HepG2 (cell line): ENCODE measurements around the gene SLC12A1. TPM values are rescaled to one million over a fixed set of nuclear protein-coding genes. Genes with fewer than 3 reads are reported as not detected.

Experiments used
- BCL6 ChIP-seq: IDR thresholded peaks from 2 replicates; pipeline ENCODE4 v1.6.1; 2016; ENCODE audit warnings: missing genetic modification reagents, missing compliant biosample characterization
- EHMT2 ChIP-seq: fragments of 200-600 bp; sonication (generic); IDR thresholded peaks from 2 replicates; pipeline ENCODE4 v1.7.0; 2017; ENCODE audit warnings: antibody characterized with exemption, low read depth, low read length, borderline replicate concordance
- HOXA3 ChIP-seq: sonication (generic); formaldehyde crosslinking; IDR thresholded peaks from 2 replicates; pipeline ENCODE4 v1.5.0; 2020; ENCODE audit warnings: missing genetic modification reagents
- ISL2 ChIP-seq: sonication (generic); formaldehyde crosslinking; IDR thresholded peaks from 2 replicates; pipeline ENCODE4 v1.5.0; 2020; ENCODE audit warnings: missing genetic modification reagents
- KLF12 ChIP-seq: sonication (generic); formaldehyde crosslinking; IDR thresholded peaks from 2 replicates; pipeline ENCODE4 v1.4.0; 2020; ENCODE audit warnings: missing genetic modification reagents, borderline replicate concordance
- MEIS2 ChIP-seq: sonication (generic); formaldehyde crosslinking; IDR thresholded peaks from 2 replicates; pipeline ENCODE4 v1.9.0; 2021; ENCODE audit warnings: mild to moderate bottlenecking, missing genetic modification reagents
- NONO ChIP-seq, 2 experiments: fragments of 450-650 bp in 1 of 2; sonication (generic) in 1 of 2; formaldehyde crosslinking in 1 of 2; IDR thresholded peaks in 1 of 2; conservative IDR thresholded peaks in 1 of 2; 2 replicates each; pipeline versions ENCODE4 v1.6.1 to v1.8.0; 2017 to 2022; ENCODE audit warnings: mild to moderate bottlenecking in 1 of 2, missing genetic modification reagents in 1 of 2, moderate library complexity in 1 of 2
- SAP130 ChIP-seq: IDR thresholded peaks from 2 replicates; pipeline ENCODE4 v1.6.1; 2016; ENCODE audit warnings: low read depth
- SOX13 ChIP-seq, 3 experiments: fragments of 450-650 bp in 1 of 3; sonication (generic) in 1 of 3; formaldehyde crosslinking in 1 of 3; IDR thresholded peaks in 2 of 3; conservative IDR thresholded peaks in 1 of 3; 2 replicates each; pipeline versions ENCODE4 v1.5.0 to v1.6.1; 2016 to 2020; ENCODE audit warnings: antibody characterized with exemption in 1 of 3, mild to moderate bottlenecking in 1 of 3, missing compliant biosample characterization in 1 of 3, missing genetic modification reagents in 1 of 3, moderate library complexity in 1 of 3
- WIZ ChIP-seq: sonication (generic); formaldehyde crosslinking; IDR thresholded peaks from 2 replicates; pipeline ENCODE4 v1.5.1; 2020; ENCODE audit warnings: mild to moderate bottlenecking, missing genetic modification reagents
- ZBTB20 ChIP-seq: sonication (generic); formaldehyde crosslinking; IDR thresholded peaks from 2 replicates; pipeline ENCODE4 v1.8.1; 2023; ENCODE audit warnings: missing genetic modification reagents, low read depth, mild to moderate bottlenecking, borderline replicate concordance
- ZNF331 ChIP-seq: sonication (generic); formaldehyde crosslinking; IDR thresholded peaks from 2 replicates; pipeline ENCODE4 v1.4.0; 2020; ENCODE audit warnings: missing genetic modification reagents
- ZNF407 ChIP-seq: sonication (generic); formaldehyde crosslinking; IDR thresholded peaks from one replicate; pipeline ENCODE4 v1.5.1; 2020; ENCODE audit warnings: mild to moderate bottlenecking, missing genetic modification reagents; ENCODE audit errors: not compliant biosample characterization
- ZNF441 ChIP-seq: sonication (generic); formaldehyde crosslinking; IDR thresholded peaks from 2 replicates; pipeline ENCODE4 v1.7.0; 2021; ENCODE audit warnings: missing genetic modification reagents, borderline replicate concordance
- ZNF574 ChIP-seq: sonication (generic); formaldehyde crosslinking; IDR thresholded peaks from 2 replicates; pipeline ENCODE4 v1.4.0; 2020; ENCODE audit warnings: missing genetic modification reagents
- ZNF580 ChIP-seq: IDR thresholded peaks from 2 replicates; pipeline ENCODE4 v1.6.1; 2016; ENCODE audit warnings: low read depth, borderline replicate concordance
- ZNF773 ChIP-seq: sonication (generic); formaldehyde crosslinking; IDR thresholded peaks from 2 replicates; pipeline ENCODE4 v1.4.0; 2020; ENCODE audit warnings: missing genetic modification reagents, borderline replicate concordance
- polyA plus RNA-seq, 8 experiments: library from polyadenylated mRNA; depleted of rRNA in 3 of 8; stranded (reverse) in 7 of 8; unstranded in 1 of 8; fragments of >200 nt; fragmentation: Illumina TruSeq in 4 of 8; extraction: Trizol in 4 of 8; gene quantifications; 2 replicates each; pipeline versions ENCODE4 v1.2.1 to v1.2.3, GENCODE V29; 2011 to 2016; ENCODE audit warnings: low read depth in 4 of 8, missing spikeins in 1 of 8, mixed read lengths in 1 of 8; ENCODE audit not compliant: insufficient read depth in 1 of 8
- total RNA-seq, 5 experiments: library from RNA; depleted of rRNA; stranded (reverse); fragments of >200 nt; fragmentation: Illumina TruSeq; extraction: Trizol; gene quantifications; 2 replicates each; pipeline ENCODE4 v1.2.3, GENCODE V29; 2016; ENCODE audit warnings: low read depth in 1 of 5

The SLC12A1 gene
- total and polyA plus RNA-seq, 2 of the 13 experiments (the other 11 are each of a cell fraction or from before 2014, with no cell fraction given): not detected

- TF ChIP-seq ZBTB20 (CRISPR knock-in tag) (peak; percentile 41; the same call in 1 of the 2 replicates), ZNF580 (CRISPR knock-in tag) (0 out of 2 replicates have a peak, but pooled peaks have one; percentile 39), MEIS2 (0 out of 2 replicates have a peak, but pooled peaks have one; percentile 47), SAP130 (0 out of 2 replicates have a peak, but pooled peaks have one; percentile 38), HOXA3 (CRISPR knock-in tag) (0 out of 2 replicates have a peak, but pooled peaks have one; percentile 16), WIZ (CRISPR knock-in tag) (peak; percentile 95; the same call in 1 of the 2 replicates), ZNF574 (CRISPR knock-in tag) (0 out of 2 replicates have a peak, but pooled peaks have one; percentile 50), EHMT2 (peak; percentile 96), NONO (IDR thresholded peaks at IDR 0.05) (no peak), NONO (CRISPR knock-in tag; conservative IDR thresholded peaks at IDR 0.05) (no peak), ISL2 (CRISPR knock-in tag) (0 out of 2 replicates have a peak, but pooled peaks have one; percentile 22), ZNF773 (peak; percentile 50; the same call in 1 of the 2 replicates), ZNF331 (peak; percentile 62), SOX13 (IDR thresholded peaks at IDR 0.05) (no peak), SOX13 (CRISPR knock-in tag; conservative IDR thresholded peaks at IDR 0.05 in 1 of 2, IDR thresholded peaks at IDR 0.05 in 1 of 2) (0 out of 4 replicates have a peak, but pooled peaks of 1 of the 2 experiments have one; percentile 16), BCL6 (no peak), KLF12 (0 out of 2 replicates have a peak, but pooled peaks have one; percentile 48), ZNF407 (CRISPR knock-in tag) (no peak), ZNF441 (CRISPR knock-in tag) (peak; percentile 86)
Measured at GRCh38 chr15:48190932-48191573, 15.0 kb upstream of the SLC12A1 start (continued).
